Hypothalamus (tissue), 51 donors: ENCODE results near the gene KRT17.
"Not testable (repeated sequence)": the region's sequence is repeated elsewhere in the genome, so short reads cannot be mapped to it uniquely, and the experiment has no call there.

ENCODE experiments used
- DNase-seq, 51 donors: peaks; one replicate each; lab custom pipeline; 2025; lab: John Stamatoyannopoulos, UW

The KRT17 gene

DNA sequence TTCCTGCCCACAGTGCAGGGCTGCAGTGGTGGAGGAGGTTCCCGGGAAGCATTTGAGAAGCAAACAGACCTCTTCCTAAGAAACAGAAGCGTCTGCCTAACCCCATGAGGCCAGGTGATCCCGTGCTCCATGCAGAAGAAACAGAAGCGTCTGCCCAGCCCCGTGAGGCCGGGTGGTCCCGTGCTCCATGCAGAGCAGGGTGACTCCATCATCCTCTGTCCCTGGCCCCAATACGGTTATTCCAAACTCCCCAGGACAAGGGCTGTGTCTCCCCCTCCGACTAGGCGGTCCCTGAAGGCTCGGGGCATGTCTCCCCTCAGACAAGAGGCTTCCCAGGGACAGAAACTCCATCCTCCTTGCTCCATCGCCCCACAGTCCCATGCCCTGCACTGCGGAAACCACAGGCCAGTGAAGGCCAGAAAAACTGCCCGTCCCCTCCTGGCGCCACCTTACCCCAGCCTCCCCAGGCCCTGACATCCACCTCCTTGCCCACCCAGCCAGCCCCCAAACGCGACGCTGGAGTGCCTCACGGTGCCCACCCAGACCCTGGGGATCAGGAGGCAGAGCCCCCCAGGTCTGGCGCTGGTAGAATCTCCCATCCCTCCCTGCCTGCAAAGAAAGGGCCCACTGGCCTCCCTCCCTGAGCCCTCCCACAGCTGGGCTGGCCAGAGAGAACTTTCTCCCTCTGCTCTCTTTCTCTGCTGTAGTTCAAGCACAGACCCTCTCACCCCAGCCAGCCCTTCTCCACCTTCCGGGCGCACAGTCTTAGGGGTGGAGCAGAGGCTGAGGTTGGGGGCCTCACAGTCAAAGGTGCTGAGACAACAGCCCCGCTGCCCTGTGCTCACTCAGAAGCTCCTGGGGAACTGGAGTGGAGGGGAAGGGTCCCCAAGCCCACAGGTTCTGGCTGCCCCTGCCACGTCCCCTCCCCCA is 30.6 kb upstream of the KRT17 start:
- no peak for DNase-seq

DNA sequence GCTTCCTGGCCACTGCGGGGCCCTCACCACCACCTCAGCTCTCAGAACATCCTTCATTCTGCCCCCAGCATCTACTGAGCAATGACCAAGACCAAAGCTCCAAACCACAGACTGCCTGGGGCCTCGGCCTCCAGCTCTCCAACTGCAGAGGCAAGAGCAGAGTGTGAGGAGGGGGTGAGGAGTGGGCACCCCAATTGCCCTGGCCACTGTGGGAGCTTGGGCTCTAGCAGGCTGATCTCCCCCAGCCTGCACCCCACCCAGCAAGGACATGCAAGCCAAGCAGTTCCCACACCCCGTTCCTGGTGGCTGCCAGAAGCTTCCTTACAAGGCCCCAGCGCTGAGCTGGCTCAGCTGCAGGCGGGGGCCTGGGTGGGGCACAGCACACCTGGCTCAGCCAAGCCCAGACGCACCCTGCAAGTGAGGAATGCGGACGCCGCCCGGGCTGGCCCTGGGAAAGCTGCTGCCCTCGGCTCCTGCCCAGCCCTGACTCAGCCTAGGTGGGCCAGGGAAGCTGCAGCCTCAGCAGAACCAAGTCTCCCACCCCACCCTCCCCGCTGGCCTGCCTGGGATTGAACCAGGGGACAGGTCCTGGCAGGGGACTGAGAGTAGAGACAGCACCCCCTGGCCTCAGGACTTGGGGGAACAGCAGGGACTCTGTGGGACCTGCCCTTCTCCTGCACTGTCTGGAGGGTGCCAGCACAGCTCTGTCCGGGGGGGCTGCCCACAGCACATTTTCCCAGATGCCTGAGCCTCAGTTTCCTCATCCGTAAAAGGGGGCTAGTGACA is 29.7 kb upstream of the KRT17 start:
- DNase-seq: no peak

DNA sequence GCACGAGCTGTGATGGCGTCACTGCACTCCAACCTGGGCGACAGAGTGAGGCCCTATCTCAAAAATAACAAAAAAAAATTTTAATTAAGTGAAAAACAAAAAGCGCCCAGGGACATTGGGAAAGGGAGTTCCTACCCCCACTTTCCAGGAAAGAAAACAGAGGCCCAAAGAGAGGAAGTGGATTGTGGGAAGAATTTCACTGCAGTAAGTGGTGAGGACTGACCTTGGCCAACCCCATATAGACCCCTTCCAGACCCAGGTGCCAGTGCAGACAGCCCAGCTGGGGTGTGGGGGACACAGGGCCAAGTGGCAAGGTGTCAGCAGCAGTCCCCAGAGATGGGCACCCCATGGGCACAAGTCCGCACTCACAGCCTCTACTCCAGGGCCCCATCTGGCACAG is 29.0 kb upstream of the KRT17 start:
- no peak for DNase-seq

DNA sequence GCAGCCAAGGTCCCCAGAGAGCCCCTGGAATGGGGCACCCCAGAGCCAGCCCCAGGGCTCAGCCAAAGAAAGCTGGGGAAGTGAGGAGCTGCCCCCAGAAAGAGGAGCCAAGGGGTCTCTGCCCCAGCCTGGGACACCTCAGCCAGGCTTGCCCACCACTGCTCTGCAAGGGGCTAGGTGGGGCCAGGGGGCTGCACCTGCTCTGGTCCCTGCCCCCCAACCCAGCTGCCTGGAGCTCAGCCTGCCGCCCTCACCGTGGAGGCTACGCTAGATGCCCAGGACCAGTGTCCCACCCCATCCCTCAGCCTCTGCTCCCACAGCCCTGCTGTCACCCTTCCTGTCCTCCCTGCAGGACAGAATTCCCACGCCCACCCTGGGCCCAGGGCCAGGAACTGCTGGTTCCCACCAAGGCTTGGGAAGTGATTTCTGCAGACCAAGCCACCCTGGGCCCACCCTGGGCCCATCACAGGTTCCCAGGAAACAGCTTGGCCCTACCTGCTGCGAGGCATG is 28.1 kb upstream of the KRT17 start:
- no peak for DNase-seq

DNA sequence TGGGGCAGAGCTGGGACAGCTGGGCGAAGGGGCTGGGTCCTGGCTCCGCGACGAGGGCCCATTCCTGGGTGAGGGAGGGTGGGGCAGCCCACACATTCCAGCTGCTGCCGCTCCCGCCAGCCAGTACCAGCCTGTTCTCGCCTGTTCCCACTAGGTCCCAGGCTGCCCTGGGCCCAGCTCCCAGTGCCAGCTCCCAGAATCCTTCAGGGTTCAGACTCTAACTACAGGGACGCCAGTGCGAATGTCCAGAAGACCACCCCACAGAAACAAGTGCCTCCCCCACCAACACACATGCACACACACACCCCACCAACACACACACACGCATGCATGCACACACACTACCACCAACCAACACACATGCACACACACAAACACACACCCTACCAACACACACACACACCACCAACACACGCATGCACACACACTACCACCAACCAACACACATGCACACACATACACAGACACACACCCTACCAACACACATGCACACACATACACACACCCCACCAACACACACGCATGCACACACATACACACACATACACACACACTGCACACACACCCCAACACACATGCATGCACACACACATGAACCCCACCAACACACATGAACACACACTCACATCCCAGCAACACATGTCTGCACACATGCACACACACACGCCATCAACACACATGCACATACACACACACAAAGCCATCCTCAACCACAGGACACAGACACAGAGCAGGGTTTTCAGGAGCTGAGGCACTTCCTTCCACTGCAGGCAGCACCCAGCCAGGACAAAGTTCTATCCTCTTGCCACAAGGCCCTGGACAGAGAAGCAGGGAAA is 27.5 kb upstream of the KRT17 start:
- peak in 22 of 51 donors; percentile 5 to 50 (median 18) for DNase-seq

DNA sequence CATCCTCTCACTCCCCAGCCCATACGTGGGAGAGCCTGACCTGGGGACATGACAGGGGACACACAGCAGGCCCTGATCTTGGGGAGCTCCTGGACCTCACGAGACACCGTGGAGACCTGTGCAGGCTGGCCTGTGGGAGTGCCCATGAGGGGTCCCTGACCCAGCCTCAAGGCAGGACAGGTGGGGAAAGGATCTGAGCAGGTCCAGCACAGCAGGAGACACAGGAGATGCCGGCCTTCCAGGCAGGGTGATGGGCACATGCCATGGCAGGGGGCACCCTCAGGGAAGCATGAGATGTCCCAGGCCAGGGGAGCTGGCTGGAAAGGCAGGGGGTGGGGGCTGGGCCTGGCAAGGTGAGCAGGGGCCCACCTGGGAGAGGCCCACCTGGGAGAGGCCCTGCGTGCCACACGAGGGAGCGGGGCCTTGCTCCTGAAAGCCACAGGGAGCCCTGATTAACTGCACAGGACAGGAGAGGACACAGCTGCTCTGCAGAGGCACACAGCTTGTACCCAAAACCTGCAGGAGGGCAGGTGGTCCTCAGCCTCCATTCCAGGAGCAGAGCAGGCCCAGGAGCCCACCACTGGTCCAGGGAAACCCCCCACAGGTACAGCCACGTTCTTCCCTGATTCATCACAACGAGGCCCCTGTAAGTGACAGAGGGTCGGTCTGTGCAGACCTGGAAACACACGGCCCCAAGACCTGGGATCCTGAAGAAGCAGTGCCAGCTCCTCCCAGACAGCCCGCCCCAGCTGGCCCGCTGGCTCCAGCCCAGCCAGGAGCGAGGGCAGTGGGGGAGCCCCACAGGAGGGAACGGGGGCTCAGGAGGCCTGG is 26.6 kb upstream of the KRT17 start:
- DNase-seq: no peak

DNA sequence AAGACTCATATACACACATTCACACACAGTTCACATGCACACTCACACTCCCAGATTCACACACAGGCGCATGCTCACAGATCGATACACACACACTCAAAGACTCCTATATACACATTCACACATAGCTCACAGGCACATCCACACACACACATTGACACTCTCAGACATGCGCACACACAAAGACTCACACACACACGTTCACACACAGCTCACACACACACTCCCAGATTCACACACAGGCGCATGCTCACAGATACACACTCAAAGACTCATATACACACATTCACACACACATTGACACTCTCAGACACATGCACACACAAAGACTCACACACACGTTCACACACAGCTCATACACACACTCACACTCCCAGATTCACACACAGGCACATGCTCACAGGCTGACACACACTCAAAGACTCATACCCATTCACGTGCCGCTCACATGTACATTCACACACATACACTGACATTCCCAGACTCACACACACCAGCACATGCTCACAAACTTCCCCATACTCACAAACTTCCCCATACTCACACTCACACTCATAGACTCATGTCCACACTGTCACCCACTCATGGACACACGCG is 25.6 kb upstream of the KRT17 start:
- no peak for DNase-seq

DNA sequence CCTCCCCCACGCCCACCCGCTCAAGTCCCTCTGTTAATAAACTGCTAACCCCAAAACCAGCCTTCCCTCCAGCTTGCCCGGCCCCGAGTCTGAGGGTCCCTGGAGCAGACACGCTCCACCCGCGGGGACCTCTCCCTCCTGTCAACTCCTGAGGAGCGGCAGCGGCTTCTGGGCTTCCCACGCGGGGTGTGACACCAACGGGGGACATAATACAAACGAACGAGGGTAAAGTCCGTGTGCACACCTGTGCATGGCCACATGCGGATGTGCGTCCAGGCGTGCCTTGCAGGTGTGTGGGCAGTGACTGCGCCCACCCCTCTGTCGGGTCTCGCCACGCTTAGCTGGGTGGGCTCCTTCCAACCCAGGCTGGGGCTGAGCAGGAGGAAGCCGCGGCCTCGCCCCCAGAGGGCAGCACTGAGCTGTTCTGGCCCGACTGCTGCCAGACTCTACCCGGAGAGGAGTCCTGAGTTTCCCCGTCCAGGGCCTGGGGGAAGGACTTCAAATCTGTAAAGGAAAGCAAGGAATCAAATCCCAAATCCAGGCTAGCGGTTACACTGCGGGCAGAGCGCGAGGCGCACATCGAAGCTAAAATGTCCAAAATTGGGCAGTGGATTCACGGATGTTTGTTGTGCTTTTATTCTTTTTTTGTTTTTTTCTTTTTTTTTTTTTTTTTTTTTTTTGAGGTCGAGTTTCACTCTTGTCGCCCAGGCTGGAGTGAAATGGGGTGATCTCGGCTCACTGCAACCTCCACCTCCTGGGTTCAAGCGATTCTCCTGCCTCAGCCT is 24.2 kb upstream of the KRT17 start:
- DNase-seq: peak in 50 of 51 donors; percentile 5 to 84 (median 62)

DNA sequence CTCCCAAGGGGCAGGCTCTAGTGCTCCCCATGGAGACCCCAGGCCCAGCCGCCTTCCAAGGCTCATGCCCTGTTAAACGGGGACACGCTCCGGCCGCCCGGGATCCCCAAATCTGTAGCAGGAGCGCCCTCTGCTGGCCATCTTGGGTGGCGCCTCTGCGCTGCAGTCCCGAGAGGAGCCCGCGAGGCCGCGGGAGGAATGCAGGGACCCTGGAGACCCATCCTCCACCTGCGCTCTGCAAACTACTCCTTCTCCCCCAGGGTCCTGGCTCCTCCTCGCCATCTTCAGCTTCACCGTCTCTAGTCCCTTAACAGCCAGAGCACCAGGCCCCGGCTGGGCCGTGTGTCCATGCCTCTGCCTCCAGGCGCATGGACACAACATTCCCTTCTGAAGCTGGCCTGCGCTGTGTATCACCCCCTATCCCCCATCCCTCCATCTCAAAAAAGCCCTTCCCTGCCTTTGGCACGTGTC is 23.6 kb upstream of the KRT17 start:
- DNase-seq: peak; percentile 3 to 91 (median 73)

DNA sequence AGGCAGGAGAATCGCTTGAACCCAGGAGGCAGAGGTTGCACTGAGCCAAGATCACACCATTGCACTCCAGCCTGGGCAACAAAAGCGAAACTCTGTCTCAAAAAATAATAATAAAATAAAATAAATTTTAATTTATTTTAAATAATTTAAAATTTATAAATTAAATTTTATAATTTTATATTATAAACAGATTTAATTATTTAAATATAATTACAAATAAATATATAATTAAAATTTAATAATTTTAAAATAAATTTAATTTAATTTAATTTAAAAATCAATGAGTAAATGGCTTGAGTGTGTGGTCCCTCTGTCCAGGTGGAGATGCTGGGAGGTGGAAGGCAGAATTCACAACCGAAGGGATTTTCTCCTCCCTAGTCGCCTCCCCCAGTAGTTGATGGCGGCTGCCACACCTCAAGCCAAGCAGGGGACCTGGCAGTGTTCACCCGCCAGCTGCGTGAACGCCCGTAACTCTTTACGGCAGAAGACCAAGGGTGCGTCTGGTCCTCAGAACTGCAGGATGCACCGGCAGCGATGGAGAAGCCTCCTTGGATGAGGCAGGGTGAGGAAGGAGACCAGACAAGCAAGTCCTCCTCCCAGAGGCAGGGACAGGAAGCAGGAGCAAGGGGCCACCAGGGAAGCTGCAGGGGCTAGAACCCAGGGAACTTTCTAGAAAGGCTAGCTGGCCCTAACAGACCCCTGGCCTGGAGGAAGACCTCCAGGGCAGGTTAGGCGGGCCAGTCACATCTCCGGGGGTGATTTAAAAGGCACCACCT is 22.9 kb upstream of the KRT17 start:
- no peak for DNase-seq

DNA sequence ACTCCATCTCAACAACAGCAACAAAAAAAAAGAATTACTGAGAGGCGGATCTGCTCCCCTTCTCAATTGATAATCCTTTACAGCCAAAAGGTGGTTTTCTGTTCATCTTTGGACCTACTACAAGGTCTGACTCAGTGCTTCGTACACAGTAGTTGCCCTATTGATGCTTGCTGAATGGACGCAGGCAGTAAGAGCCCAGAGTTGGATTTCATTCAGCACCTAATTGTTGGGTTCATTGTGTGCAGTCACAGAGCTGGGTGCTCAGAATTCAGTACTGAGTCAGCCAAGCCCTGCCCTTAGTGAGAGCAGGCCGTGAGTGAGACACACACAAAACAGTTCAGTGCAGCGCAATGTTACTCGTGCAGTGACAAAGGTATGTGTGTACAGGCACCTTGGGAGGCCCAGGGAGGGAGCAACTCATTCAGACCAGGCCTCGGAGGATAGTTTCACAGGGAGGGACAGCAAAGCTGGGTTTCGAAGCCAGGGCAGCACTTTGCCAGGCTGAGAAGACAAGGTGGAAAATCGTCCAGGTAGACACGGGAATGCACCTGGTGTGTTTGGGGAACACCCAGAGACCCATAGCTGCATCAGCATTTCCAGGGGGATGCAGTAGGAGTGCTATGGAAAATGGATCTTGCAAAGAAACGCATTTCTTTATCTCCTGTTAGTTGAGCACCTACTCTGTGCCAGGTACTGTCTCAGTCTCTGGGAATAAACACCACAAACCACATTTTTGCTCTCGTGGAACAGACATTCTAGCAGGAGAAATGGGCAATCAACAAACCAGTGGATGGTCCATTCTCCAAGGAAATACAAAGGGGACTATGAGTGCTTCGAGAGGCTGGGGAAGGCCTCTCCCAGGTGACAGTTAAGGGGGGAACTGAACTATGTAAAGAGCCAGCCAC is 18.1 kb upstream of the KRT17 start:
- peak in 1 of 51 donors; percentile 9 for DNase-seq

DNA sequence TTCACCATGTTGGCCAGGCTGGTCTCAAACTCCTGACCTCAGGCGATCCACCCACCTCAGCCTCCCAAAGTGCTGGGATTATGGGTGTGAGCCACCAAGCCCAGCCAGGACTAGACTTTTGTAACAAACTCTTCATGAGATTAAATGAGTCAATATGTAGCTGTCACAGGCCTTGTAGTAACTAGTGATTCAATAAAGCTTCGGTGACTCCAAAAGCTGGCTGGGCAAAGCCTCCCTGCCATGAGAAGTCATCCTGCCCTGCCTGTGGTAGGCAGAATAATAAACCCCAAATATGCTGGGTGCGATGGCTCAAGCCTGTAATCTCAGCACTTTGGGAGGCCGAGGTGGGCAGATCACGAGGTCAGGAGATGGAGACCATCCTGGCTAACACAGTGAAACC is 16.2 kb upstream of the KRT17 start:
- not testable (repeated sequence) for DNase-seq

DNA sequence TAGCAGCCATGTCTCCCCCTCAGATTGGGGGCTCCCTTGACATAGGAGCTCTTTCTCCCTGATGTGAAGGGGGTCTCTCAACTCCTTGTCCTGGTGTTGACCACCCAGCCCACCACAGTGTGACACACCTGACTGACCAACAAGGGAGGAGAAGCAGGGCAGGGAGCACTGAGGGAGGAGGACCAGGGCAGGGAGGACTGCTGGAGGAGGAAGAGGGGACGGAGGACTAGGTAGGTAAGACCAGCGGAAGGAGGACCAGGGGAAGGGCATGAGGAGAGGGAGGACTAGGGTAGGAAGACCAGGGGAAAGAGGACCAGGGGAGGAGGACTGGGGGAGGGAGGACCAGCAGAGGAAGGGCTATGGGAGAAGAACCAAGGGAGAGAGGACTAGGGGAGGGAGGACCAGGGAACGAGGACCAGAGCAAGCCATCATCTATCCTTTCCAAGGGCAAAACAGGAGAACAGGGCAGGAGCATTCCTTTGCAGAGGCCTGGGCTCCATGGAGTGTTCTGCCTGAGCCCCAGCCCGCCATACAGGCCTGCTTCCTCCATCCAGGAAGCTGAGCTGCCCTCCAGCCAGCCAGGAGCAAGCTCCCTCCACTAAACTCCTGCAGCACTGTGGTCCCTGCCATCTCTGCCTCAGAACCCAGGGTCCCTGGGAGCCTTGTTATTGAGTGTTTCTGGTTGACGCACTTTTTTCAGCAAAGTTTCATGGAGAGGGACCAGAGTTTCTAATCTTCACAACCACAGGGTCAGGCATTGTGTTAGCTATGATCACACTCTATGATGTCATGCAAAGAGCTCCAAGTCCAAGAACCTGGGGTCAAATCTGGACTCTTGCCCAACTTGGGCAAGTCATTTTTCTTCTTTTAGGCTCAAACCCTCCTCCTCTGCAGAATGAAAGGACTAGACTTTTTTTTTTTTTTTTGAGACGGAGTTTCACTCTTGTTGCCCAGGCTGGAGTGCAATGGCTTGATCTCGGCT is 15.4 kb upstream of the KRT17 start:
- no peak for DNase-seq

DNA sequence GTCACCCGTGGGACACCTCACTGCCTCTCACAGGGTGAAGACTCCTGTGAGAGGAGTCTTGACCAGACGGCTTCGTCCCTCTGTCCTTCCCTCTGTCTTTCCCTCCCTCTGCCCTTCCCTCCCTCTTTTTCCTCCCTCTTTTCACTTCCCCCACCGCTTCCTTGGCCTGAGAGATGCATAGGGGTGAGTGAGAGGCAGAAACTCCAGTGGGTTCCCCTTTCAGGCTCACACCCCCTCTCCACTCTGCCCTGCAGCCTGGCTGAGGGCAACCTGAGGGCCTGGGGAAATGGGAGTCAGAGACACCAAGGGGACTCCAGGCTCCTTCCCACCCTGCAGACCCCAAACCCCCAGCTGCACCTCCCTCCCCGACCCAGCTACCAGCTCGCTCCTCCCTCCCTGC is 14.6 kb upstream of the KRT17 start:
- DNase-seq: no peak

DNA sequence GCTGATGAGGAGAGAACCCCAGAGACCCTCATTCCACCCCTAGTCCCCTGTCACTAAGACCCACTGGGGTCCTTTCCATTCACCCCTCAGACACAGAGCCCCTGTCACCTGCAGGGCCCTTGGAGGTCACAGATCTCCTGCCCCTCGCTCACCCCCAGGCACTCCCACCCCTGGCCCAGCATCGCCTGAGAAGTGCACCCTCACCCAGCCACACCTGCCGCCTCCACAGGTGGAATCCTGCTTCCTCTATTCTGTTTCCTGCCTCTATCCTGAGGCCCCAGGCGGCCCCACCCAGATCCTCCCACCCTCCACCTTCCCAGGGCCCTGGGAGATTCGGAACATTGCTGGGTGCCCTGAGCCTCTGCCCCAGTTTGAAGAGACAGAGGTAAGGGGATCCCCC is 13.8 kb upstream of the KRT17 start:
- DNase-seq: no peak
